ENCODE results near the gene FBXW11. TPM values are rescaled to one million over a fixed set of nuclear protein-coding genes. Genes with fewer than 3 reads are reported as not detected.

FBXW11 gene
- total and polyA plus RNA-seq, 2 of the 8 experiments (the other 6 are each of a cell fraction or from before 2014, with no cell fraction given), result 45.0 to 75.6 TPM

GRCh38 chr5:171963416-171963815 lies 43.0 kb downstream of the FBXW11 start:
- Histone ChIP-seq H2AK5ac (ENCODE audit: low read depth, low read length) (no peak overlapping the region), H4K20me1 (replicated peaks in 1 of 2; ENCODE audit: control insufficient read depth in 1 of 2, insufficient read depth in 2 of 2, low read length in 2 of 2) (peaks cover 20 to 23% of the 10 kb centered on the region in 2 experiments), H3K56ac (replicated peaks; ENCODE audit: insufficient read length, low read depth, low read length) (no peak overlapping the region), H3K9ac (replicated peaks in 1 of 4; ENCODE audit: extremely low read depth in 1 of 4, low read depth in 3 of 4, low read length in 3 of 4) (no peak overlapping the region), H3K4ac (replicated peaks; ENCODE audit: insufficient read length, low read depth, low read length) (no peak overlapping the region), H2BK12ac (ENCODE audit: low read depth, low read length) (no peak overlapping the region), H2BK20ac (ENCODE audit: low read length) (no peak overlapping the region), H4K91ac (replicated peaks; ENCODE audit: insufficient read length, low read length) (no peak overlapping the region), H3K27ac (ENCODE audit: low read depth, low read length) (no peak overlapping the region), H4K5ac (ENCODE audit: insufficient read length, low read depth, low read length) (no peak overlapping the region), H3K9me3 (ENCODE audit: insufficient read depth in 2 of 2, low read depth in 1 of 2, low read length in 1 of 2) (no peaks in the 10 kb centered on the region), H3K27me3 (replicated peaks in 1 of 4; ENCODE audit: control insufficient read depth in 3 of 4, extremely low read depth in 1 of 4, insufficient read depth in 3 of 4, low read length in 3 of 4) (no peaks in the 10 kb centered on the region), H3K4me1 (replicated peaks in 1 of 4; ENCODE audit: control insufficient read depth in 3 of 4, insufficient read depth in 4 of 4, low read length in 3 of 4) (peaks cover 4 to 15% (median 9%) of the 10 kb centered on the region in 4 experiments; a peak in 4 of 7 replicates), H3K23me2 (ENCODE audit: low read depth, low read length) (no peaks in the 10 kb centered on the region), H3K23ac (ENCODE audit: insufficient read length) (no peak overlapping the region), H4K8ac (ENCODE audit: extremely low read depth, insufficient read depth, low read length) (no peak overlapping the region), H3K4me2 (ENCODE audit: insufficient read depth in 1 of 2, low read depth in 2 of 2, low read length in 2 of 2) (no peak overlapping the region), H3K79me1 (ENCODE audit: low read depth, low read length) (peaks cover 2% of the 10 kb centered on the region; the same call in 1 of the 2 replicates), H3K4me3 (ENCODE audit: extremely low read depth in 1 of 4, insufficient read depth in 2 of 4, low read depth in 3 of 4, low read length in 4 of 4) (no peak overlapping the region), H2BK15ac (ENCODE audit: low read length) (no peak overlapping the region), H3K14ac (ENCODE audit: insufficient read length) (no peak overlapping the region), H3K79me2 (ENCODE audit: control insufficient read depth in 1 of 2, insufficient read depth in 2 of 2, low read length in 2 of 2) (peaks cover 20 to 100% of the 10 kb centered on the region in 2 experiments), H3K36me3 (ENCODE audit: control insufficient read depth in 2 of 4, insufficient read depth in 4 of 4, low read length in 3 of 4) (peaks cover 0 to 7% (median 0%) of the 10 kb centered on the region in 4 experiments; a peak in 1 of 8 replicates), H2AFZ (ENCODE audit: low read length) (no peak overlapping the region), H2BK5ac (ENCODE audit: low read depth, low read length) (no peak overlapping the region), H2BK120ac (replicated peaks; ENCODE audit: low read depth, low read length) (no peak overlapping the region), H3K18ac (ENCODE audit: extremely low read depth, low read length) (no peak overlapping the region)
- FAIRE-seq, result no peak
- WGBS, 2 experiments (ENCODE audit: extremely low coverage in 1 of 2, insufficient coverage in 1 of 2, insufficient read length in 1 of 2, insufficient replicate concordance in 2 of 2, low coverage in 1 of 2, low lambda C conversion rate in 2 of 2, missing lambda C conversion rate in 1 of 2), result 85% methylated on average over 2 of the region's 2 CpGs; no CpG with 5 or more reads in 1 of the 2 experiments
- TF ChIP-seq PHF8 (conservative IDR thresholded peaks at IDR 0.05; ENCODE audit: low read depth, low read length) (no peak), EZH2 (IDR thresholded peaks at IDR 0.05; ENCODE audit: low read depth, low read length, severe bottlenecking) (no peak), JUN (IDR thresholded peaks at IDR 0.05; ENCODE audit: low read depth, low read length) (no peak), TEAD4 (IDR thresholded peaks at IDR 0.05; ENCODE audit: low read depth, low read length) (no peak), CTBP2 (IDR thresholded peaks at IDR 0.05; ENCODE audit: borderline replicate concordance, insufficient read depth, insufficient read length, low read length) (no peak)
- no peak for DNase-seq (ENCODE audit: low read depth in 1 of 2, low spot score in 2 of 2)
- CTCF ChIA-PET (ENCODE audit: partially characterized antibody), result interaction anchor here (1.0 to 1.6 kb wide), 4 partner anchors 8 to 72 kb away, joined by 3 to 6 read pairs (median 4); no protein-coding TSS in a partner anchor
- POLR2A ChIA-PET (ENCODE audit: partially characterized antibody), result interaction anchor here (0.8 to 1.8 kb wide), 2 partner anchors 8 to 20 kb away, joined by 3 to 6 read pairs; no protein-coding TSS in a partner anchor

All from H1 (cell line).